CD4-positive, alpha-beta T cell (primary cell): ENCODE measurements around the gene PCDHB16. TPM values are rescaled to one million over a fixed set of nuclear protein-coding genes. Genes with fewer than 3 reads are reported as not detected.
"Not testable (repeated sequence)": the region's sequence is repeated elsewhere in the genome, so short reads cannot be mapped to it uniquely, and the experiment has no call there.

ENCODE experiments used
- ATAC-seq: fragments of 200-7000 bp; cut with Tn5 transposase; one replicate; pipeline ENCODE4 v1.10.0; 2022; ENCODE audit warnings: mild to moderate bottlenecking; ENCODE audit not compliant: poor library complexity
- CTCF ChIA-PET: fragments of 350-600 bp; sonication (Branson Sonifier 250); formaldehyde crosslinking; loops from one replicate; lab custom pipeline; 2021; ENCODE audit warnings: antibody characterized with exemption, inconsistent platforms; lab: Charles Lee
- POLR2A ChIA-PET: fragments of 350-600 bp; sonication (Branson Sonifier 250); formaldehyde crosslinking; loops from one replicate; lab custom pipeline; 2021; ENCODE audit warnings: antibody characterized with exemption, inconsistent platforms; lab: Charles Lee
- DNase-seq, 14 experiments: peaks; one replicate each; pipeline ENCODE4 v3.0.0-alpha.2; 2013 to 2020; ENCODE audit warnings: mixed read lengths in 2 of 14
- H3K27ac ChIP-seq, 2 donors: one replicate each; pipeline versions ENCODE4 v1.5.1 to v1.7.0; 2013; ENCODE audit warnings: low read length in 2 of 2, low read depth in 1 of 2, mild to moderate bottlenecking in 1 of 2
- H3K27me3 ChIP-seq, 2 experiments: 1 replicate in 1 of 2; 2 replicates in 1 of 2; pipeline versions ENCODE4 v1.6.1 to v1.7.0; 2013; ENCODE audit warnings: low read length in 2 of 2, control low read depth in 1 of 2, mild to moderate bottlenecking in 1 of 2, moderate library complexity in 1 of 2; ENCODE audit not compliant: insufficient read depth in 2 of 2, control insufficient read depth in 1 of 2
- H3K36me3 ChIP-seq: one replicate; pipeline ENCODE4 v1.6.1; 2013; ENCODE audit warnings: low read length, control low read depth; ENCODE audit not compliant: insufficient read depth
- H3K4me1 ChIP-seq: one replicate; pipeline ENCODE4 v1.6.1; 2013; ENCODE audit warnings: low read length, control low read depth; ENCODE audit not compliant: insufficient read depth
- H3K4me3 ChIP-seq: one replicate; pipeline ENCODE4 v1.5.1; 2013; ENCODE audit warnings: mild to moderate bottlenecking, low read length, moderate library complexity
- H3K9me3 ChIP-seq, 2 experiments: 1 replicate in 1 of 2; 2 replicates in 1 of 2; pipeline versions ENCODE4 v1.6.1 to v1.7.0; 2013; ENCODE audit warnings: low read length in 2 of 2, mild to moderate bottlenecking in 2 of 2, control low read depth in 1 of 2, moderate library complexity in 1 of 2; ENCODE audit not compliant: control insufficient read depth in 1 of 2, insufficient read depth in 1 of 2
- H3K27ac Mint-ChIP-seq: one replicate; pipeline ENCODE4 v1.8.0; 2020; ENCODE audit warnings: mixed read lengths
- H3K27me3 Mint-ChIP-seq: one replicate; pipeline ENCODE4 v1.8.0; 2021; ENCODE audit warnings: mixed read lengths
- H3K36me3 Mint-ChIP-seq: one replicate; pipeline ENCODE4 v1.8.0; 2021; ENCODE audit warnings: low read depth, mixed read lengths
- H3K4me1 Mint-ChIP-seq: one replicate; pipeline ENCODE4 v1.8.0; 2021; ENCODE audit warnings: low read depth, mixed read lengths
- H3K4me3 Mint-ChIP-seq: one replicate; pipeline ENCODE4 v1.8.0; 2020; ENCODE audit warnings: mild to moderate bottlenecking, mixed read lengths
- H3K9me3 Mint-ChIP-seq: one replicate; pipeline ENCODE4 v1.8.0; 2020; ENCODE audit warnings: mixed read lengths
- CTCF ChIP-seq: fragments of 200-600 bp; IDR thresholded peaks from one replicate; pipeline ENCODE4 v1.8.0; 2022; ENCODE audit warnings: antibody characterized with exemption, mild to moderate bottlenecking
- intact Hi-C, 2 experiments: fragments of 100-400 bp; cut with DNase I in 1 of 2; cut with micrococcal nuclease in 1 of 2; formaldehyde crosslinking; loops; one replicate each; pipeline versions ENCODE4 v1.15.1 to v1.9.0; 2023 to 2025; cut with DNase I, micrococcal nuclease
- total RNA-seq, 174 experiments: library from RNA in 2 of 174; stranded (reverse) in 2 of 174; gene quantifications; one replicate each; pipeline ENCODE4 v1.2.3 and lab custom pipeline; 2021 to 2026

Gene PCDHB16
- total RNA-seq, 2 experiments from 2014 or later: not detected

GRCh38 chr5:141223112-141223783, 41.1 kb downstream of the PCDHB16 start, which contains the start of gene PCDHB14:
Gene PCDHB14, plus strand, starts transcription at chr5:141223343. Its CDS starts 163 bp downstream, at chr5:141223506.
- H3K36me3 Mint-ChIP-seq: peaks cover 8% of the 10 kb centered on the region
- Histone ChIP-seq H3K27me3 (peaks cover 31 to 52% of the 10 kb centered on the region in 2 experiments), H3K27ac (no peak within 1 kb of the TSS), H3K4me1 (peaks cover 5% of the 10 kb centered on the region), H3K4me3 (no peak within 1 kb of the TSS), H3K36me3 (no peaks in the 10 kb centered on the region), H3K9me3 (peaks cover 23 to 37% of the 10 kb centered on the region in 2 experiments)
- no peak for ATAC-seq
- TF ChIP-seq CTCF: no peak
- no peak within 1 kb of the TSS for H3K27ac Mint-ChIP-seq
- peak within 1 kb of the TSS; percentile 27 for H3K4me3 Mint-ChIP-seq
- intact Hi-C loops: loop anchor here (5.0 to 10.0 kb wide), 3 partner anchors 142 to 342 kb away; partner anchors contain the start of gene PCDHGA5 (in 1 of the 2)
- DNase-seq: peak in 3 of 14 experiments; percentile 5 to 37 (median 31)
- CTCF ChIA-PET: interaction anchor here (1.5 kb wide), 1 partner anchor 97 kb away, joined by 5 read pairs; the partner anchor contains the start of gene TAF7
- no peaks in the 10 kb centered on the region for H3K4me1 Mint-ChIP-seq
- POLR2A ChIA-PET: interaction anchor here (0.7 kb wide), 1 partner anchor 14 kb away, joined by 3 read pairs; no protein-coding TSS in a partner anchor
- peaks cover 6% of the 10 kb centered on the region for H3K9me3 Mint-ChIP-seq
- peaks cover 71% of the 10 kb centered on the region for H3K27me3 Mint-ChIP-seq

GRCh38 chr5:141224844-141225243, 42.7 kb downstream of the PCDHB16 start:
- H3K4me1 Mint-ChIP-seq, H3K36me3 ChIP-seq, POLR2A ChIA-PET, H3K27ac Mint-ChIP-seq, H3K9me3 Mint-ChIP-seq, H3K36me3 Mint-ChIP-seq, H3K4me3 ChIP-seq, CTCF ChIA-PET, DNase-seq, H3K4me1 ChIP-seq, ATAC-seq, H3K27ac ChIP-seq, H3K4me3 Mint-ChIP-seq: not testable (repeated sequence)
- H3K27me3 Mint-ChIP-seq: peaks cover 66% of the 10 kb centered on the region
- Histone ChIP-seq H3K9me3 (peaks cover 18 to 29% of the 10 kb centered on the region in 2 experiments), H3K27me3 (peaks cover 27 to 37% of the 10 kb centered on the region in 2 experiments)
- intact Hi-C loops: loop anchor here (5.0 to 10.0 kb wide), 3 partner anchors 140 to 340 kb away; partner anchors contain the start of gene PCDHGA5 (in 1 of the 2)

GRCh38 chr5:141225421-141225820, 43.2 kb downstream of the PCDHB16 start:
- H3K4me3 ChIP-seq, H3K4me1 Mint-ChIP-seq, H3K36me3 ChIP-seq, H3K27ac Mint-ChIP-seq, H3K4me1 ChIP-seq, H3K4me3 Mint-ChIP-seq, DNase-seq, ATAC-seq, POLR2A ChIA-PET, CTCF ChIA-PET, H3K36me3 Mint-ChIP-seq, H3K9me3 Mint-ChIP-seq, H3K27ac ChIP-seq: not testable (repeated sequence)
- peaks cover 61% of the 10 kb centered on the region for H3K27me3 Mint-ChIP-seq
- H3K9me3 ChIP-seq: peaks cover 18 to 33% of the 10 kb centered on the region in 2 experiments
- intact Hi-C loops: loop anchor here (10.0 kb wide), 2 partner anchors 139 to 339 kb away; partner anchors contain the start of gene PCDHGA5 (in 1 of the 2)
- H3K27me3 ChIP-seq: peaks cover 27 to 37% of the 10 kb centered on the region in 2 experiments

GRCh38 chr5:141234109-141234667, 52.0 kb downstream of the PCDHB16 start:
- no peak for ATAC-seq
- ChIA-PET POLR2A (no interaction called here), CTCF (no interaction called here)
- Mint-ChIP-seq H3K9me3 (peaks cover 8% of the 10 kb centered on the region), H3K36me3 (peaks cover 14% of the 10 kb centered on the region), H3K4me3 (no peak overlapping the region), H3K4me1 (no peaks in the 10 kb centered on the region), H3K27me3 (peaks cover 54% of the 10 kb centered on the region), H3K27ac (no peak overlapping the region)
- Histone ChIP-seq H3K27ac (no peak overlapping the region), H3K9me3 (peaks cover 23 to 64% of the 10 kb centered on the region in 2 experiments), H3K36me3 (no peaks in the 10 kb centered on the region), H3K4me1 (no peaks in the 10 kb centered on the region), H3K27me3 (peaks cover 16 to 31% of the 10 kb centered on the region in 2 experiments), H3K4me3 (no peak overlapping the region)
- no peak for TF ChIP-seq CTCF
- DNase-seq: no peak
- intact Hi-C loops: no loop called here
